AG04449 (cell line): Measurements from ENCODE around the gene CCDC112.

Experiments
- CTCF ChIA-PET: fragments of 350-600 bp; formaldehyde crosslinking; extraction: SDS; loops from one replicate; lab custom pipeline; 2021; ENCODE audit warnings: antibody characterized with exemption; lab: Yijun Ruan, JAX
- POLR2A ChIA-PET: fragments of 400-600, 350-600 bp; formaldehyde crosslinking; extraction: SDS; loops from one replicate; lab custom pipeline; 2020; ENCODE audit warnings: antibody characterized with exemption, inconsistent platforms; lab: Yijun Ruan, JAX
- DNase-seq: peaks from one replicate; pipeline ENCODE4 v3.0.0-alpha.2; 2010; ENCODE audit warnings: low read depth, low spot score
- H3K4me3 ChIP-seq: 2 replicates; pipeline ENCODE4 v1.5.1; 2011; ENCODE audit warnings: low read depth, mild to moderate bottlenecking, control low read depth, low read length
- TF ChIP-seq, protein P1 (sequence below): IDR thresholded peaks from one replicate; pipeline ENCODE4 v1.5.1; 2011; ENCODE audit warnings: mild to moderate bottlenecking, moderate library complexity, low read length, control low read depth, inconsistent platforms; ENCODE audit not compliant: insufficient read depth; ENCODE audit errors: missing control alignments

Gene CCDC112

DNA sequence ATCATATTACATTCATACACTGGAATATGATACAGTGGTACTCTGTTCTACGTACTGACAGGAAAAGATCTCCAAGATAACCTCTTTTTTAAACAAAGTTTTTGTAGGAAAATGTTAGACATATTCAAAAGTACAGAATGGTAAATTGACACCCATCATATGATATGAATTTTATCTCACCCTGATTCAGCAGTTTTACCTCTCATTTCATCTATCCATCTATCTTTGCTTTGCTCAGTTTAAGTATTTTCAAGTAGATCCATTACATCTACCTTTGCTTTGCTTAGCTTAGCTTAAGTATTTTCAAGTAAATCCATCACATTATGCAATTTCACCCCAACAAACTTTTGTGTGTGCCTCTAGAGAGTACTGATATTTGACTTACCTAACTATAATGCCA is 14.3 kb downstream of the CCDC112 start:
- no peak overlapping the region for H3K4me3 ChIP-seq
- CTCF ChIA-PET: no interaction called here
- TF ChIP-seq, protein P1, sequence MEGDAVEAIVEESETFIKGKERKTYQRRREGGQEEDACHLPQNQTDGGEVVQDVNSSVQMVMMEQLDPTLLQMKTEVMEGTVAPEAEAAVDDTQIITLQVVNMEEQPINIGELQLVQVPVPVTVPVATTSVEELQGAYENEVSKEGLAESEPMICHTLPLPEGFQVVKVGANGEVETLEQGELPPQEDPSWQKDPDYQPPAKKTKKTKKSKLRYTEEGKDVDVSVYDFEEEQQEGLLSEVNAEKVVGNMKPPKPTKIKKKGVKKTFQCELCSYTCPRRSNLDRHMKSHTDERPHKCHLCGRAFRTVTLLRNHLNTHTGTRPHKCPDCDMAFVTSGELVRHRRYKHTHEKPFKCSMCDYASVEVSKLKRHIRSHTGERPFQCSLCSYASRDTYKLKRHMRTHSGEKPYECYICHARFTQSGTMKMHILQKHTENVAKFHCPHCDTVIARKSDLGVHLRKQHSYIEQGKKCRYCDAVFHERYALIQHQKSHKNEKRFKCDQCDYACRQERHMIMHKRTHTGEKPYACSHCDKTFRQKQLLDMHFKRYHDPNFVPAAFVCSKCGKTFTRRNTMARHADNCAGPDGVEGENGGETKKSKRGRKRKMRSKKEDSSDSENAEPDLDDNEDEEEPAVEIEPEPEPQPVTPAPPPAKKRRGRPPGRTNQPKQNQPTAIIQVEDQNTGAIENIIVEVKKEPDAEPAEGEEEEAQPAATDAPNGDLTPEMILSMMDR: no peak
- POLR2A ChIA-PET: no interaction called here
- no peak for DNase-seq

DNA sequence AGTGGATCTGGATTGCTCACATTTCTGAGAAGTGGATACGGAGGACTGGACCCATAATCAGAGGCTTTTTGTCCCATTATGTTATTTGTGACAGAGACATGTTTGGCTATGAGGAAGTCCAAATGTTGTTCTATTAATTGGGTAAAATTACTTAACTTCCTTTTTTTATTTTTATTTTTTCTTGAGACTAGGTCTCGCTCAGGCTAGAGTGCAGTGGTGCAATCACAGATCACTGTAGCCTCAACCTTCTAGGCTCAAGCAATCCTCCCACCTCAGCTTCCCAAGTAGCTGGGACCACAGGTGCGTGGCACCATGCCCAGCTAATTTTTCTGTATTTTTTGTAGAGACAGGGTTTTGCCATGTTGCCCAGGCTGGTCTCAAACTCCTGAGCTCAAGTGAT is 21.9 kb downstream of the CCDC112 start:
- ChIA-PET POLR2A (no interaction called here), CTCF (no interaction called here)
- TF ChIP-seq, protein P1: no peak
- H3K4me3 ChIP-seq: no peak overlapping the region
- DNase-seq: no peak

DNA sequence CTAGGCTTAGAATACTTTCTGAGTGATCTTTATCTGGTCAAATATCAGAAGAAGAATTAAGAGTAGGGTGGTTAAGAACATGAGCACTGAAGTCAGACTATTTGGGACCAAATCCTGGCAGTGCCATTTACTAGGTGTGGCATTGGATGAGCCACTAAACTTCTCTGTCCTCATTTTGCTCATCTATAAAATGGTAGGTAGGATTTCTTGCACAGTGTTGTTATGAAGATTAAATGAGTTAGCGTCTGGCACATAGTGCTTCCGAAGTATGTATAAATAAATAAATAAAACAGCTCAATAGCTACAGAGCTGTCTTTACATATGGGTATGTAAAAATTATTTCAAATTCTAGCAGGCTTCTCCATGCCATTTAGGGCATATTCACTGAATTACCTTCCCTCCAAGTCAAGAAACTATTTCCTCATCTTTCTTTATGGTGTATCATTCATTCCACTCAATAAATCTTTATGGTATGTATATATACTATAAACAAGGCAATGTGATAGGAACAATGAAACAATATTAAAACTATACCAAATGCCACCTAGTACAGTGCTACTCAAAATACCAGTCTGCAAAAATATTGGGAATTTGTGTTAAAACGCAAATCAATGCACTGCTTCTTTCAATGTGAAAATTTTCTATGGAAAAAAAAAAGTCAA is 24.0 kb downstream of the CCDC112 start:
- ChIA-PET CTCF (no interaction called here), POLR2A (no interaction called here)
- TF ChIP-seq, protein P1: no peak
- no peak overlapping the region for H3K4me3 ChIP-seq
- no peak for DNase-seq

DNA sequence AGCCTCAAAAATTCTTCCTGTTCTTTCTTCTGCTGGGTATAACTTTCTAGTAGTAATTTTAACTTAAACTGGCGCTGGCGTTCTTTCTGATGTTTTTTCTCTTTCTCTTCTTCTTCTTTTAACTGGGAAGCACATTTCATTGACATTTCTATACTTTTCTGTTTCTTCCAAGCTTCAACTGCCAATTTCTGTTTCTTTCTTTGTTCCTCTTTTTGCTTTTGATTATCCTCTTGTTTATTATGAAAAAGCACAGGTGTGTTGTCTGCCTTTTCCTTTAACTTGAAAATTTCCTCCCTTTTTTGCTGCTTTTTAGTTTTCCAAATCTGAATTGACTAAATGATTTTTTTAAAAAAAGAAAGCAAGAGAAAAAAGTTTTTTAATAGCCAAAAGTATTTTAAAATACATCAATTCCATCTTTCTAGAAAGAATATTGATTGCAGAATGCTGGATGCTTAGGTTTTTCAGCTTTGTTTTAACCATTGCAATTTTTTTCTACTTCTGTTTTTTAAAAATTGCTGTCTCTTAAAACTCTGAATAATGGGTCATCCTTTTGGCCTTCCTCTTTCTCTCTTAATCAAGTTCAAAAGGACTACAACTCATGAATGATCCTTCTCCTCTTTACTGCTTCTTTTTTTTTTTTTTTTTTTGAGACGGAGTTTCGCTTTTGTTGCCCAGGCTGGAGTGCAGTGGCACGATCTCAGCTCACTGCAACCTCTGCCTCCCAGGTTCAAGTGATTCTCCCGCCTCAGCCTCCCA is 25.0 kb downstream of the CCDC112 start:
- TF ChIP-seq, protein P1: no peak
- DNase-seq: no peak

DNA sequence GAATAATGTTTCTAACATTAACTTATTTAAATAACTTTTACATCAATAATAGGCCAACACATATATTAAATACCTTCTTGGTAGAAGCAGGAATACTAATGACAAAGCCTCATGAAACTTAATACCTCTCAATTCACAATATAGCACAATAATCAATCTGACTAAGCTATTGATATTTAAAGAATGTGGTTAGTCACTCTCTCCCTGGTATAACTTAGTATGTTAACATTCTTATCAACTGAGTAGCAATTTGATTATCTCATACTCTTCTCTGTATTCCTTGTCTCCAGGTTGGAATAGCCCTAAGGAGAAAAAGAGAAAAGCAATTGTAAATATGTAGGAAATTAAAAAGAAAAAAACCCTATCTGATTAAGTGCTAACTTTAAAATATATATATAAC is 28.8 kb downstream of the CCDC112 start:
- TF ChIP-seq, protein P1: no peak
- no peak overlapping the region for H3K4me3 ChIP-seq
- CTCF ChIA-PET: no interaction called here
- no peak for DNase-seq
- POLR2A ChIA-PET: interaction anchor here (0.7 kb wide), 1 partner anchor 869 kb away, joined by 3 read pairs; no protein-coding TSS in a partner anchor

More for the DNA sequence above, 25.0 kb downstream of the CCDC112 start:
- ChIA-PET POLR2A (no interaction called here), CTCF (no interaction called here)
- H3K4me3 ChIP-seq: no peak overlapping the region

DNA sequence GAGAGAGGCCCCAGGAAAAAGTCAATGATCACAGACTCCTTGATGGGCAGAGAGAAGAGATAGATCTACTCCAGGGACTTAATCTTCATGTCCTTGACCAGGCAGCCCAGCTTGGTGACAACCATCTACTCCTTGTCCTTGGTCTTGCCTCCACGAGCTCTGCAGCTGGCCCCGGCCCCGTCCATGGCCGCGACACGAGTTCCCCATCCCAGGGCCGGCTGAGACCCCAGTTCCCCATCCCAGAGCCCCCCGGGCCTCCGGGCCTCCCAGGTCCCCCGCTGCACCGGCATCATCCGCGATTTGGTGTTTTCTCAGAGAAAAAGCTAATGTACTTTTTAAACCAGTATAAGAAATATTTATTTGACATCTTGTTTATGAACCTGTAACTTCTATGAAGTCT is 31.2 kb downstream of the CCDC112 start:
- H3K4me3 ChIP-seq: no peak overlapping the region
- DNase-seq: no peak
- CTCF ChIA-PET: no interaction called here
- POLR2A ChIA-PET: no interaction called here
- TF ChIP-seq, protein P1: no peak
